Caco-2 (cell line): Measurements from ENCODE around the gene ATP6V1G3. TPM values are rescaled to one million over a fixed set of nuclear protein-coding genes. Genes with fewer than 3 reads are reported as not detected.

Experiments used
- BruUV-seq: library from RNA; stranded (reverse); fragments of 400-500 nt; replicated peaks from 2 replicates; lab custom pipeline; 2021; lab: Mats Ljungman, UMichigan
- CTCF ChIA-PET: fragments of 300-600 bp; sonication (Branson Sonifier 250); formaldehyde crosslinking; loops from one replicate; lab custom pipeline; 2022; ENCODE audit warnings: antibody characterized with exemption; lab: Charles Lee
- POLR2A ChIA-PET: fragments of 300-600 bp; sonication (Branson Sonifier 250); formaldehyde crosslinking; loops from one replicate; lab custom pipeline; 2022; ENCODE audit warnings: antibody characterized with exemption; lab: Charles Lee
- DNase-seq, 2 experiments: peaks; one replicate each; pipeline versions ENCODE4 v3.0.0 to v3.0.0-alpha.2; 2020 to 2022
- H3K27me3 ChIP-seq: replicated peaks from 2 replicates; pipeline ENCODE4 v1.6.0; 2011; ENCODE audit warnings: low read length; ENCODE audit not compliant: control insufficient read depth, insufficient read depth
- H3K36me3 ChIP-seq: 2 replicates; pipeline ENCODE4 v1.5.1; 2011; ENCODE audit warnings: low read length; ENCODE audit not compliant: control insufficient read depth, insufficient read depth
- H3K4me1 ChIP-seq: fragments of 250-450 bp; sonication (Bioruptor Pico); 2 replicates; pipeline ENCODE4 v1.5.1; 2020; ENCODE audit warnings: mild to moderate bottlenecking
- H3K4me3 ChIP-seq: 2 replicates; pipeline ENCODE4 v1.5.1; 2011; ENCODE audit warnings: low read depth, mild to moderate bottlenecking, control low read depth, low read length
- H3K9me3 ChIP-seq: fragments of 250-450 bp; sonication (Bioruptor Pico); 2 replicates; pipeline ENCODE4 v1.5.1; 2020; ENCODE audit warnings: mild to moderate bottlenecking, moderate library complexity
- H3K27ac Mint-ChIP-seq: one replicate; pipeline ENCODE4 v1.8.0; 2022; ENCODE audit warnings: mixed read lengths; ENCODE audit not compliant: unreplicated experiment
- H3K27me3 Mint-ChIP-seq: one replicate; pipeline ENCODE4 v1.8.0; 2022; ENCODE audit warnings: mixed read lengths; ENCODE audit not compliant: insufficient read depth, unreplicated experiment
- H3K36me3 Mint-ChIP-seq: one replicate; pipeline ENCODE4 v1.8.0; 2022; ENCODE audit warnings: mild to moderate bottlenecking, mixed read lengths; ENCODE audit not compliant: insufficient read depth, unreplicated experiment
- H3K4me1 Mint-ChIP-seq: one replicate; pipeline ENCODE4 v1.8.0; 2022; ENCODE audit warnings: low read depth, mixed read lengths; ENCODE audit not compliant: unreplicated experiment
- H3K4me3 Mint-ChIP-seq: one replicate; pipeline ENCODE4 v1.8.0; 2022; ENCODE audit warnings: mild to moderate bottlenecking, moderate library complexity, mixed read lengths; ENCODE audit not compliant: unreplicated experiment
- H3K9me3 Mint-ChIP-seq: one replicate; pipeline ENCODE4 v1.8.0; 2022; ENCODE audit warnings: mixed read lengths; ENCODE audit not compliant: unreplicated experiment
- intact Hi-C: fragments of 100-400 bp; cut with micrococcal nuclease; formaldehyde crosslinking; loops from one replicate; pipeline ENCODE4 v1.10.0; 2022; ENCODE audit not compliant: unreplicated experiment
- total RNA-seq: library from RNA; stranded (reverse); gene quantifications from 2 replicates; pipeline ENCODE4 v1.2.3, GENCODE V29; 2022
- TF ChIP-seq, protein P1 (sequence below), 2 experiments: fragments of 200-600 bp in 1 of 2; IDR thresholded peaks; 1 replicate in 1 of 2; 2 replicates in 1 of 2; pipeline versions ENCODE4 v1.5.1 to v1.8.0; 2011 to 2022; ENCODE audit warnings: antibody characterized with exemption in 1 of 2, control low read depth in 1 of 2, inconsistent platforms in 1 of 2, low read depth in 1 of 2, low read length in 1 of 2, mild to moderate bottlenecking in 1 of 2, moderate library complexity in 1 of 2; ENCODE audit not compliant: insufficient read depth in 1 of 2, severe bottlenecking in 1 of 2, unreplicated experiment in 1 of 2

The ATP6V1G3 gene
- total RNA-seq, 1 experiment from 2014 or later, result 4.7 TPM

DNA sequence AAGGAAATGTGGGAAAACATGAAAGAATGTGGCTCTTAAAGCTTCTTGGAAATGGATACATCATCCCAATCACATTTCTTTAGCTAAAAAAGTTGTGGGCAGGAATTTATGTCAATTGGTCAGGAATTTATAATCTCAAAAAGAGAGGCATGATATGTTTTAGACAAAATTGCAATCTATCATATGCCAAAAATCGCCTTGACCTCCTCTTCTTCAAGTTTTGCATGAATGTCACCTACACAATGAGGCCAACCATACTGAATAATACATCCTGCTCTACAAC lies 42.4 kb downstream of the ATP6V1G3 start:
- DNase-seq, result no peak
- peaks cover 21% of the 10 kb centered on the region for H3K4me1 Mint-ChIP-seq
- CTCF ChIA-PET, result no interaction called here

DNA sequence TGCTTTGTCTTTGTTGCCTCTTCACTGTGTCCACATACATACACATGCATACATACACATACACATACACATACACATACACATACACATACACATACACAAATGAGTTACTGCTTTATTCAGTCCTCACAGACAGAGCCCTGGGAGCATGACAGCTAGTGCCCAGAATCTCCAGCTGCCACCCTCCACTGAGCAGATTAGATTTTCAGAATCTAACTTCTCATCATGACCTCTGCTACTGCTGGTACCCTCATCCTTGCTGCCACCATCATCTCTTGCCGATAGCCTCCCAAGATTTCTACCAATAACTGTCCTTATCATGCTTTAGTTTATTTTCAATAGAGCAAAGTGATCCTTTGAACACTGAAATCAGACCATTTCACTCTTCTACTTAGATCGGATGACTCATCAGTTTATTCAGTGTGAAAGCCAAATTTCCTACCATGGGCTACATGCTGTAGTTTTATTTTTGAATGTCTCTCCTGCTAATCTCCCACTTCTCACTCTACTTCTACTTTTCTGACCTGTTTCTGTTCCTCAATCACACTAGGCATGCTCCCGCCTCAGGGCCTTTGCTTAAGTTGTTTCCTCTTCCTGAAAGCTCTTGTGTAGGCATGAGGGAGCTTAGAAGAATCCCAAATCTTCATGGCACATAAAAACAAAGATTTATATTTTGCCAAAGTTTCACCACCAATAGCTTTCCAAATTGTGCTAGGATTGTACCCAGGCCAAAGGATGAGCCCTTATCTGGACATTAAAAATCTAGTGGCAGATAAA lies 43.0 kb downstream of the ATP6V1G3 start:
- no peaks in the 10 kb centered on the region for H3K36me3 ChIP-seq
- H3K27me3 ChIP-seq, result no peaks in the 10 kb centered on the region
- H3K27ac Mint-ChIP-seq, result no peak overlapping the region
- H3K4me3 Mint-ChIP-seq, result no peak overlapping the region
- H3K4me1 ChIP-seq, result peaks cover 16% of the 10 kb centered on the region
- BruUV-seq, result no TSS peak
- no peaks in the 10 kb centered on the region for H3K9me3 ChIP-seq
- ChIA-PET POLR2A (no interaction called here), CTCF (no interaction called here)
- peaks cover 21% of the 10 kb centered on the region for H3K4me1 Mint-ChIP-seq
- TF ChIP-seq, protein P1, sequence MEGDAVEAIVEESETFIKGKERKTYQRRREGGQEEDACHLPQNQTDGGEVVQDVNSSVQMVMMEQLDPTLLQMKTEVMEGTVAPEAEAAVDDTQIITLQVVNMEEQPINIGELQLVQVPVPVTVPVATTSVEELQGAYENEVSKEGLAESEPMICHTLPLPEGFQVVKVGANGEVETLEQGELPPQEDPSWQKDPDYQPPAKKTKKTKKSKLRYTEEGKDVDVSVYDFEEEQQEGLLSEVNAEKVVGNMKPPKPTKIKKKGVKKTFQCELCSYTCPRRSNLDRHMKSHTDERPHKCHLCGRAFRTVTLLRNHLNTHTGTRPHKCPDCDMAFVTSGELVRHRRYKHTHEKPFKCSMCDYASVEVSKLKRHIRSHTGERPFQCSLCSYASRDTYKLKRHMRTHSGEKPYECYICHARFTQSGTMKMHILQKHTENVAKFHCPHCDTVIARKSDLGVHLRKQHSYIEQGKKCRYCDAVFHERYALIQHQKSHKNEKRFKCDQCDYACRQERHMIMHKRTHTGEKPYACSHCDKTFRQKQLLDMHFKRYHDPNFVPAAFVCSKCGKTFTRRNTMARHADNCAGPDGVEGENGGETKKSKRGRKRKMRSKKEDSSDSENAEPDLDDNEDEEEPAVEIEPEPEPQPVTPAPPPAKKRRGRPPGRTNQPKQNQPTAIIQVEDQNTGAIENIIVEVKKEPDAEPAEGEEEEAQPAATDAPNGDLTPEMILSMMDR (IDR thresholded peaks at IDR 0.05; ENCODE audit: insufficient read depth in 1 of 2, low read depth in 1 of 2, low read length in 1 of 2, severe bottlenecking in 1 of 2, unreplicated experiment in 1 of 2), result no peak
- H3K36me3 Mint-ChIP-seq, result no peaks in the 10 kb centered on the region
- intact Hi-C loops, result loop anchor here (2.0 kb wide), 1 partner anchor 43 kb away; the partner anchor contains the start of gene ATP6V1G3
- no peaks in the 10 kb centered on the region for H3K27me3 Mint-ChIP-seq
- H3K9me3 Mint-ChIP-seq, result peaks cover 11% of the 10 kb centered on the region
- no peak for DNase-seq
- no peak overlapping the region for H3K4me3 ChIP-seq

More for the DNA sequence above, 42.4 kb downstream of the ATP6V1G3 start:
- Histone ChIP-seq H3K9me3 (no peaks in the 10 kb centered on the region), H3K36me3 (no peaks in the 10 kb centered on the region), H3K4me3 (no peak overlapping the region), H3K27me3 (no peaks in the 10 kb centered on the region), H3K4me1 (peaks cover 16% of the 10 kb centered on the region)
- no peaks in the 10 kb centered on the region for H3K27me3 Mint-ChIP-seq
- TF ChIP-seq, protein P1 (IDR thresholded peaks at IDR 0.05; ENCODE audit: insufficient read depth in 1 of 2, low read depth in 1 of 2, low read length in 1 of 2, severe bottlenecking in 1 of 2, unreplicated experiment in 1 of 2), result no peak
- no peak overlapping the region for H3K27ac Mint-ChIP-seq
- BruUV-seq, result no TSS peak
- intact Hi-C loops, result loop anchor here (2.0 kb wide), 1 partner anchor 43 kb away; the partner anchor contains the start of gene ATP6V1G3
- no peaks in the 10 kb centered on the region for H3K36me3 Mint-ChIP-seq
- H3K9me3 Mint-ChIP-seq, result peaks cover 15% of the 10 kb centered on the region
- no peak overlapping the region for H3K4me3 Mint-ChIP-seq
- POLR2A ChIA-PET, result no interaction called here

DNA sequence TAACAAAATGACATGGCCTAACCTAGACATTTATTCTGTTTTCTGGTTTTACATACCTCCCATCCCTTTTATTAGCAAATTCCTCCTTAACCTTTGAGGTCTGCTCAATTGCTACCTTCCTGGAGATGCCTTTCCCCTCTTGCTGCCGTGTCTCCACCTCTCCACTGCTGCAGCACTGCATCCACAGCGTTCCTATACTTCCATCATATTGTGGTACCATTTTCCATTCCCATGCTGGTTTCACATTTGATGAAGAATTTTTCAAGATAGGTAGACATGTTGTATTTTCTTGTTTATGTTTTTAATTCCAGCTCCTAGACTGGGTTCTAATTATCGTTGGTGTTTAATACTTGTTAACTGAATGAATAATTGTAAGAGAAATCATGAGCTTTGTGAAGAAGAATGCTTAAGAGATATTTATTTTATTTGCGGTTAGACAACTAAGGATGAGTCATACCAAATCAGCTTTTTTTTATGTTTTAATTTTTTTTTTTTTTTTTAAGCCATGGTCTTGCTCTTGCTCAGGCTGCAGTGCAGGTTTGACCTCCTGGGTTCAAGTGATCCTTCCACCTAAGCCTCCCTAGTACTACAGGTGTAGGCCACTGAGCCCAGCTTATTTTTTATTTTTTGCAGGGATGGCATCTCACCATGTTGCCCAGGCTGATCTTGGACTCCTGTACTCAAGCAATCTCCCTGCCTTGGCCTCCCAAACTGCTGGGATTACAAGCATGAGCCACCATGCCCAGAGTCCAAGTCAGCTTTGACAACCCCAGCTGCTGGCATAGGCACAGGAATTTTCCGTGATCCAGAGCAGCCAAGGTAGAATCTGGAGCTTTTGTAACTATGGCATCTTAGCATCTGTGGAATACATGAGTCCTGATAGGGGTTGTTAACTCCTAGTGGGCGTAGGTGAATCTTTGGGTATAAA lies 44.0 kb downstream of the ATP6V1G3 start:
- BruUV-seq, result no TSS peak
- no peak overlapping the region for H3K4me3 ChIP-seq
- Mint-ChIP-seq H3K27ac (no peak overlapping the region), H3K9me3 (peaks cover 11% of the 10 kb centered on the region), H3K27me3 (no peaks in the 10 kb centered on the region), H3K36me3 (no peaks in the 10 kb centered on the region), H3K4me1 (peaks cover 21% of the 10 kb centered on the region), H3K4me3 (no peak overlapping the region)
- H3K9me3 ChIP-seq, result no peaks in the 10 kb centered on the region
- peaks cover 16% of the 10 kb centered on the region for H3K4me1 ChIP-seq
- H3K36me3 ChIP-seq, result no peaks in the 10 kb centered on the region
- POLR2A ChIA-PET, result no interaction called here
- DNase-seq, result no peak
- CTCF ChIA-PET, result no interaction called here
- H3K27me3 ChIP-seq, result no peaks in the 10 kb centered on the region
- intact Hi-C loops, result no loop called here
- TF ChIP-seq, protein P1 (IDR thresholded peaks at IDR 0.05; ENCODE audit: insufficient read depth in 1 of 2, low read depth in 1 of 2, low read length in 1 of 2, severe bottlenecking in 1 of 2, unreplicated experiment in 1 of 2), result no peak
